HG02610 (cell line): ENCODE results near the gene MINDY4B.
A peak's percentile ranks its signal among the peaks of the same experiment; 100 is the strongest.
"Not testable (repeated sequence)": the region's sequence is repeated elsewhere in the genome, so short reads cannot be mapped to it uniquely, and the experiment has no call there.

Source experiments
- ATAC-seq: cut with Tn5 transposase; IDR thresholded peaks from one replicate; pipeline ENCODE4 v1.9.1; 2021; ENCODE audit warnings: mild to moderate bottlenecking, moderate library complexity; ENCODE audit not compliant: unreplicated experiment

Gene MINDY4B

GRCh38 chr3:150899141-150899540 lies 6.1 kb downstream of the MINDY4B start:
- ATAC-seq = no peak

DNA sequence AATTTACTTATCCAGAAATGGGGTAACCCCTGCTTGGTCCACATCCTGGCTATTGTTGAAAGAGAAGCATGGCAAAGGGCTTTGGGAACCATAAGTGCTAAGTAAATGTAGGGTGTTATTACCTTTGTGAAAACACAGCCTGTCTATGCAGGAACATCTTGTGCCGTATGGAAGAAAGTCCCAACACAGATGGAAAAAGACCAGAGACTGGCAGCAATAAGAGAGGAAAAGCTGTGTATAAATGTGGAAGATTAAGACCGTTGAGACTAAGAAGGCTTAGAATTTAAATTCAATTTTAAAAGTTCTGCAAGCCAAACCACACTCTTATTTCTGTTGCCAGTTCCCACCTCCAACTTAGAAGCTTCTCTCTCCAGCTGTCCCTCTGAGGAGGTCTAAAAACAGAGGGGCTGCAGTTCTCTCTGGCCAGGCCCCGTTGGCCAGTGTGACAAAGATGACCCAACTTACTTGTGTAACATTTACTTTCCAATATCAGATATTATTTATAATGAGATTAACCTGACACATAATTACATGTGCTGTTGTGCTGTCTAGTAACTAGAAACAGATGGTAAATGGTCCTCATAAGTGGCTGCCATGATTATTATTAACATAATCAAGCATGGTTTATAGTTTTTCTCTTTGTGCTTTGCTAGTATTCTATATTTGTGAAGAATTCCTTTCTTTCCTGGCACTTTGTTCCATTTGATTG lies 7.0 kb downstream of the MINDY4B start:
- no peak for ATAC-seq

GRCh38 chr3:150897592-150897991 lies 7.6 kb downstream of the MINDY4B start:
- ATAC-seq = no peak

DNA sequence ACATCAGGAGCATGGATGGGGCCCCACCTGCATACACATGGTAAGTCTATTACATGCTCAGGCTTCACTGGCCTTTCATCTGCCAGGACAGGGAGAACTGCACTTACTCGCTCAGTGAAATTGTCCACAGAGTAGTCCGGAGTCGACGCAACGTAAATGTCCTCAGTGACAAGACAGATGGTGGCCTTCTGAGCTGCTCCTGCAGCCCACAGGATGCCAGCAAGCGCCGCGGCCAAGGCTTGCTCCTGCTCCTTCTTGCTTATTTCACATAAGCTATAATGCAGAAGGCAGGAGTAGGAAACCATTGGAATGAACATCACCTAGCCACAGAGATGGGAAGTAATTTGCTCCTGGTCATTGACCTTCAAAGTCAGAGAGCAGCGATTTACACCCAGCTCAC lies 14.4 kb downstream of the MINDY4B start:
- ATAC-seq = no peak

DNA sequence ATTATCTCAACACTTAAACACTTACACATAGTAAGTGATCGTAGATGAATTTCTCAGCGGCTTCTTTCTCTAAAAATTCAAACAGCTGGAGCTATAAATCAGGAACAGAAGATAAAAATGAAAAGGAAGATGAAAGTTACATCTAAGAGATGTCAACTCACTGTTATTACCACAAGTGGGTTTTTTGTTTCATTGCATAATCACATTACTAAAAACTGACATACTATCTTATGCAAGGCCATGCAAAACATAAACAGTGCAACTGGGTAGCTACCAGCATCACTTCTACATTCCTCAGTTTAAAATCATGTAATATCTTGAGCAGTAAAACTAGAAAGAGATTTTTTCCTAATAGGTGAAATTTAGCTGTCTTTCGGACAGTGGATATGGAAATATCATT lies 14.9 kb downstream of the MINDY4B start:
- no peak for ATAC-seq

- ATAC-seq = no peak
Observed at GRCh38 chr3:150889106-150889505, 16.1 kb downstream of the MINDY4B start.

DNA sequence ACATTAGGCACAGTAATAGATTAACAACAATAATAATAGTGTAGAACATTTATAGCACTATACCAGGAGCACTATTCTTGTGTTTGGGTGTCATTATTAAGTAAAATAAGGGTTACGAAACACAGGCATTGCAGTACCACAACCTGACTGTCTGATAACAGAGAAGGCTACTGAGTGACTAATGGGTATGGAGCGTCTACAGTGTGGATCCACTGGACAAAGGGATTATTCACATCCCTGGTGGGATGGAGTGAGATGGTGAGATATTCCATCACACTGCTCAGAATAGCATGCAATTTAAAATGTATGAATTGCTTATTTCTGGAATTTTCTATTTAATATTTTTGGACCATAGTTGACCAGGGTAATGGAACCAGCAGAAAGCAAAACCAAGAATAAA lies 18.2 kb downstream of the MINDY4B start:
- ATAC-seq = no peak

- no peak for ATAC-seq
Observed at GRCh38 chr3:150885535-150885934, 19.7 kb downstream of the MINDY4B start.

DNA sequence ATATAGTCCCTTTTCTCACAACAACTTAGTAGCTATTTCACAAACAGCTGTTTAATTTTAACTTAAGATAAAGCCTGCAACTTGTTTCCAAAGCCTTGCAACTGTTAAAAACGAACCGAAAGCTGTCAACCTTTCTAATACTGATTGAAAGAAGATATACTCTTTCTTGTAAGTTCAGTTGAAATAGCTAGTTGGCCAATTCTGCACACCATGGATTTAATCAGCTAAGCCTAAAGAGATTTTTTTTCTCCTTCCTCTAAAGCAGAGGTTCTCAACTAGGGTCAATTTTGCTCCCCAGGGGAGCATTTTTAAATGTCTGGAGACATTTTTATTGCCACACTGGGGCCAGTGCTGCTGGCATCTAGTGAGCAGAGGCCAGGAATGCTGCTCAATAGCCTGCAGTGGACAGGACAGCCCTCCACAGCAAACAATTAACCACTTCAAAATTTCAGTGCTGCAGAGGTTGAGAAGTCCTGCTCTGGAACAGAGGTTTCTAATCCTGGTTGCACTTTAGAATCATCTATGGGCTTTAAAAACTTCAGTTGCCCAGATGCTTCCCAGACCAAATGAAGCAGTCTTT lies 26.2 kb downstream of the MINDY4B start:
- ATAC-seq = no peak

DNA sequence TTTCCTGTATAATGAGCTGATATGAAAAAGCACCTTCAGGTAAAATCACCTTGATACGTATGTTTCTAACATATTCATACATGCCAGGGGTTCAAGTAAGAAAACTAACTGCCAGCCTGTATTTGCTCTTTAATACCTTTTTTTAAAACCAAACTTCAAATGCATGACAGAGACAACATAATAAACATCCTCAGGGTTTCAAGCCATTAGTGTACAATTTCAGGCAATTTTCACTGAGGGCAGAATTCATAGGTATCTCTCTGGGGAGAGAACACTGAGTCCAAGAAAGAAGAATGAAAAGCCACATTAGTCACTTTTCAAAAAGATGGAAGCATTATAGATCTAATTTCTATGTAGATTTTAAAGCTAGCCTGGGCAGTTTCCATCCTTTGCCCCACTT lies 26.9 kb downstream of the MINDY4B start:
- ATAC-seq = no peak

- ATAC-seq = no peak
Observed at GRCh38 chr3:150877303-150877702, 27.9 kb downstream of the MINDY4B start.

- no peak for ATAC-seq
Observed at GRCh38 chr3:150876611-150877265, 28.5 kb downstream of the MINDY4B start.

GRCh38 chr3:150875548-150875947 lies 29.7 kb downstream of the MINDY4B start:
- peak; percentile 68 for ATAC-seq

- no peak for ATAC-seq
Observed at GRCh38 chr3:150874666-150875219, 30.5 kb downstream of the MINDY4B start.

- ATAC-seq = no peak
Observed at GRCh38 chr3:150871192-150871591, 34.0 kb downstream of the MINDY4B start.

DNA sequence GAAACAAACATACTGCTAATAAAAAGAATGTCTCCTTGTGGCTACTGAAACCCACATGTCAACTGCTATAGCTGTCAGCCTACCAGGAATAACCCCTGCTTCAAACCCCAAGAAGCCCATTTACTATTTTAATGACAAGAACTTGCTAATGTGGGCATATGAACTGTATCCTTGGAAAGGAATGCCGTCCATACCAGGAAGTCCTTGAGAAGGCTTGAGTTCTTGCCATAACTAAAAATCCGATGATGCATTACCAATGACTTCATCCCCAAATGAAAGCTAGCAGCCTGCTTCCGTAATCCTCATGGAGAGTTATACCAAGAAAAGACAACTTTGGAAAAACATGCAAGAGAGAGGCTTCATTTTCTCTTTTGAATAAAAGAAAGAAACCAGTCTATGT lies 34.8 kb downstream of the MINDY4B start:
- ATAC-seq = no peak

GRCh38 chr3:150868282-150868681 lies 37.0 kb downstream of the MINDY4B start:
- ATAC-seq = no peak

DNA sequence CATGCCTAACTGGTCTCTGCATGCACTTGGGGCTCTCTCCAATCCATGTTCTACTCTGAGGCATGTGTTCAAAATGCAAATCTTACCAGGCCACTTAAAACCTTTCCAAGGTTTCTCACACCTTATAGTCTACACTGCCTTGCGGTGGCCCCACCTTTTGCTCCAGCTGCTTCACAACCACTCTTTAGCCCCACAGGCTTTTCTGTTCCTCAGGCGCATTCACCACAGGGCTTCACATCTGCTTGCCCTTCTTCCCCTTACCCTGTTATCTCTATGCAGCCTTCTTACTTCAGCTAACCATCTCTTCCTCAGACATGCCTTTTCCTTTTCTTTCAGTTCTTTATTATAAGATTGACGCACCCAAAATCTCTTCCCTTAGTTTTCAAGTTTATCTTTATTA lies 37.8 kb downstream of the MINDY4B start:
- ATAC-seq = no peak

DNA sequence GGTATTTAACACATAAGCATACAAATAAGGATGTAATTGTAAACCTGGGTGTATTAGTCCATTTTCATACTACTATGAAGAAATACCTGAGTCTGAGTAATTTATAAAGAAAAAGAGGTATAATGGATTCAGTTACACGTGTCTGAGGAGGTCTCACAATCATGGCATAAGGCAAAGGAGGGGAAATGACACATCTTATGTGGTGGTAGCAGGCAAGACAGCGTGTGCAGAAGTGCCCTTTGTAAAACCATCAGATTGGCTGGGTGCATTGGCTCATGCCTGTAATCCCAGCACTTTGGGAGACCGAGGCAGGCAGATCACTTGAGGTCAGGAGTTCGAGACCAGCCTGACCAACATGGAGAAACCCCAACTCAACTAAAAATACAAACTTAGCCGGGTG lies 41.3 kb downstream of the MINDY4B start:
- ATAC-seq = not testable (repeated sequence)

GRCh38 chr3:150861851-150862250 lies 43.4 kb downstream of the MINDY4B start:
- ATAC-seq = no peak

DNA sequence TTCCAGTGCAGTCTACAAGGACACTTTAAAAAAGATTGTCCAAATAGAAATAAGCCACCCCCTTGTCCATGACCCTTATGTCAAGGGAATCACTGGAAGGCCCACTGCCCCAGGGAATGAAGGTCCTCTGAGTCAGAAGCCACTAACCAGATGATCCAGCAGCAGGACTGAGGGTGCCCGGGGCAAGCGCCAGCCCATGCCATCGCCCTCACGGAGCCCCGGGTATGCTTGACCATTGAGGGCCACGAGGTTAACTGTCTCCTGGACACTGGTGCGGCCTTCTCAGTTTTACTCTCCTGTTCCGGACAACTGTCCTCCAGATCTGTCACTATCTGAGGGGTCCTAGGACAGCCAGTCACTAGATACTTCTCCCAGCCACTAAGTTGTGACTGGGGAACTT lies 47.3 kb downstream of the MINDY4B start:
- not testable (repeated sequence) for ATAC-seq

DNA sequence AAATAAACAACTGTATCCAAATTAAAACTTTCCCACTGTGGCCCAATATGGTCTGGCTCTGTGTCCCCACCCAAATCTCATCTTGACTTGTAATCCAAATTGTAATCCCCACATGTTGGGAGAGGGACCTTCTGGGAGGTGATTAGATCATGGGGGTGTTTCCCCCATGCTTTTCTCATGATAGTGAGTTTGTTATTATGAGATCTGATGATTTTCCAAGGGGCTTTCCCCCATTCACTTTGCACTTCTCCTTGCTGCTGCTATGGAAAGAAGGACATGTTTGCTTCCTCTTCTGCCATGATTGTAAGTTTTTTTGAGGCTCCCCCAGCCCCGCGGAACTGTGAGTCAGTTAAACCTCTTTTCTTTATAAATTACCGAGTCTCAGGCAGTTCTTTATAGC lies 55.0 kb downstream of the MINDY4B start:
- ATAC-seq = no peak
